ENCODE measurements around the gene DHRS2. TPM values are rescaled to one million over a fixed set of nuclear protein-coding genes. Genes with fewer than 3 reads are reported as not detected.

DHRS2 gene
- total RNA-seq, 2 experiments from 2014 or later, result 10.4 to 11.6 TPM

Other genes starting within 250 kb of the DHRS2 start
- gene MYH6, start 228.1 kb upstream of the DHRS2 start, total RNA-seq, result not detected
- gene MYH7, start 200.7 kb upstream of the DHRS2 start, total RNA-seq, result under 1 TPM; 0.04 to 0.06 TPM
- gene NGDN, start 166.7 kb upstream of the DHRS2 start, total RNA-seq, result 10 to 100 TPM; 75.2 to 80.3 TPM
- gene ZFHX2, start 84.6 kb upstream of the DHRS2 start, total RNA-seq, result 1 to 10 TPM in 1 of 2 experiments, under 1 TPM in 1; 0.85 to 1.1 TPM
- 1 to 10 TPM; 7.6 to 9.4 TPM for gene THTPA, start 80.1 kb upstream of the DHRS2 start, total RNA-seq
- gene AP1G2, start 68.6 kb upstream of the DHRS2 start, total RNA-seq, result 100 to 1,000 TPM; 118 to 124 TPM
- under 1 TPM; 0.72 to 0.74 TPM for gene JPH4, start 57.6 kb upstream of the DHRS2 start, total RNA-seq